HEK293 (cell line): ENCODE data around the gene OR3A1.

Experiments
- CTCF ChIA-PET: fragments of 350-600 bp; formaldehyde crosslinking; extraction: SDS; loops from one replicate; lab custom pipeline; 2021; ENCODE audit warnings: antibody characterized with exemption; lab: Yijun Ruan, JAX
- POLR2A ChIA-PET: fragments of 300-600 bp; formaldehyde crosslinking; extraction: SDS; loops from one replicate; lab custom pipeline; 2020; ENCODE audit warnings: antibody characterized with exemption, inconsistent platforms; lab: Yijun Ruan, JAX
- H3K27ac ChIP-seq: fragments of 200-500 bp; sonication (Bioruptor generic); 2 replicates; pipeline ENCODE4 v1.5.1; 2014; ENCODE audit warnings: low read depth, low read length, control low read depth, inconsistent platforms; ENCODE audit errors: extremely low read depth
- H3K36me3 ChIP-seq, 2 experiments: fragments of 200-500 bp in 1 of 2; sonication (Bioruptor generic) in 1 of 2; 1 replicate in 1 of 2; 2 replicates in 1 of 2; pipeline ENCODE4 v1.5.1; 2014 to 2017; ENCODE audit warnings: inconsistent platforms in 2 of 2, low read length in 2 of 2; ENCODE audit not compliant: control insufficient read depth in 2 of 2, insufficient read depth in 1 of 2
- H3K4me1 ChIP-seq: fragments of 200-500 bp; sonication (Bioruptor generic); 2 replicates; pipeline ENCODE4 v1.5.1; 2014; ENCODE audit warnings: mild to moderate bottlenecking, low read length, inconsistent platforms; ENCODE audit not compliant: control insufficient read depth, insufficient read depth
- H3K4me3 ChIP-seq: 2 replicates; pipeline ENCODE4 v1.5.1; 2011; ENCODE audit warnings: low read depth, mild to moderate bottlenecking, control low read depth, low read length, moderate library complexity
- H3K9me3 ChIP-seq: fragments of 200-500 bp; sonication (Bioruptor generic); 2 replicates; pipeline ENCODE4 v1.5.1; 2014; ENCODE audit warnings: low read depth, low read length, inconsistent platforms; ENCODE audit not compliant: control insufficient read depth, insufficient read depth
- GFI1B ChIP-seq: fragments of 450-650 bp; formaldehyde crosslinking; IDR thresholded peaks from 2 replicates; pipeline ENCODE4 v1.5.1; 2016; ENCODE audit warnings: missing biosample characterization, missing genetic modification characterization
- GLIS2 ChIP-seq: fragments of 450-650 bp; formaldehyde crosslinking; IDR thresholded peaks from 2 replicates; pipeline ENCODE4 v1.5.1; 2016; ENCODE audit warnings: missing biosample characterization, missing genetic modification characterization
- HIC1 ChIP-seq: fragments of 450-650 bp; formaldehyde crosslinking; IDR thresholded peaks from 2 replicates; pipeline ENCODE4 v1.5.1; 2016; ENCODE audit warnings: missing biosample characterization, missing genetic modification characterization
- YY2 ChIP-seq: fragments of 450-650 bp; formaldehyde crosslinking; IDR thresholded peaks from 2 replicates; pipeline ENCODE4 v1.5.1; 2016; ENCODE audit warnings: missing biosample characterization, missing genetic modification characterization
- ZBTB17 ChIP-seq: fragments of 450-650 bp; formaldehyde crosslinking; IDR thresholded peaks from 2 replicates; pipeline ENCODE4 v1.5.1; 2016; ENCODE audit warnings: missing biosample characterization, missing genetic modification characterization
- ZBTB44 ChIP-seq: fragments of 450-650 bp; IDR thresholded peaks from 2 replicates; pipeline ENCODE4 v1.5.1; 2018; ENCODE audit warnings: missing biosample characterization, mild to moderate bottlenecking, missing genetic modification characterization
- ZBTB49 ChIP-seq: fragments of 450-650 bp; formaldehyde crosslinking; IDR thresholded peaks from 2 replicates; pipeline ENCODE4 v1.5.1; 2016; ENCODE audit warnings: missing biosample characterization, missing genetic modification characterization, low read depth
- ZNF138 ChIP-seq: fragments of 450-650 bp; formaldehyde crosslinking; IDR thresholded peaks from 2 replicates; pipeline ENCODE4 v1.5.1; 2016; ENCODE audit warnings: missing biosample characterization, missing genetic modification characterization, borderline replicate concordance
- ZNF146 ChIP-seq: fragments of 450-650 bp; formaldehyde crosslinking; IDR thresholded peaks from 2 replicates; pipeline ENCODE4 v1.5.1; 2016; ENCODE audit warnings: missing biosample characterization, missing genetic modification characterization
- ZNF280C ChIP-seq: fragments of 450-650 bp; formaldehyde crosslinking; IDR thresholded peaks from 2 replicates; pipeline ENCODE4 v1.5.1; 2016; ENCODE audit warnings: missing biosample characterization, missing genetic modification characterization
- ZNF292 ChIP-seq: fragments of 450-650 bp; formaldehyde crosslinking; IDR thresholded peaks from 2 replicates; pipeline ENCODE4 v1.5.1; 2016; ENCODE audit warnings: low read depth, missing biosample characterization, missing genetic modification characterization, borderline replicate concordance
- ZNF398 ChIP-seq: fragments of 450-650 bp; formaldehyde crosslinking; IDR thresholded peaks from 2 replicates; pipeline ENCODE4 v1.5.1; 2017; ENCODE audit warnings: missing biosample characterization, missing genetic modification characterization
- ZNF404 ChIP-seq: fragments of 450-650 bp; formaldehyde crosslinking; IDR thresholded peaks from 2 replicates; pipeline ENCODE4 v1.5.1; 2017; ENCODE audit warnings: missing biosample characterization, missing genetic modification characterization
- ZNF449 ChIP-seq: fragments of 450-650 bp; formaldehyde crosslinking; IDR thresholded peaks from 2 replicates; pipeline ENCODE4 v1.5.1; 2017; ENCODE audit warnings: missing biosample characterization, mild to moderate bottlenecking, missing genetic modification characterization, moderate library complexity
- ZNF488 ChIP-seq: fragments of 450-650 bp; formaldehyde crosslinking; IDR thresholded peaks from 2 replicates; pipeline ENCODE4 v1.5.1; 2016; ENCODE audit warnings: missing biosample characterization, missing genetic modification characterization
- ZNF530 ChIP-seq: fragments of 450-650 bp; formaldehyde crosslinking; IDR thresholded peaks from 2 replicates; pipeline ENCODE4 v1.5.1; 2016; ENCODE audit warnings: low read depth, missing biosample characterization, missing genetic modification characterization
- ZNF585B ChIP-seq: fragments of 450-650 bp; formaldehyde crosslinking; IDR thresholded peaks from 2 replicates; pipeline ENCODE4 v1.5.1; 2016; ENCODE audit warnings: missing biosample characterization, missing genetic modification characterization
- ZNF596 ChIP-seq: fragments of 450-650 bp; IDR thresholded peaks from 2 replicates; pipeline ENCODE4 v1.5.0; 2018; ENCODE audit warnings: missing biosample characterization, mild to moderate bottlenecking, missing genetic modification characterization, moderate library complexity
- ZNF623 ChIP-seq: fragments of 450-650 bp; formaldehyde crosslinking; IDR thresholded peaks from 2 replicates; pipeline ENCODE4 v1.5.1; 2016; ENCODE audit warnings: missing biosample characterization, missing genetic modification characterization
- ZNF624 ChIP-seq: fragments of 450-650 bp; formaldehyde crosslinking; IDR thresholded peaks from 2 replicates; pipeline ENCODE4 v1.5.1; 2017; ENCODE audit warnings: missing biosample characterization, missing genetic modification characterization
- ZNF645 ChIP-seq: fragments of 450-650 bp; formaldehyde crosslinking; IDR thresholded peaks from 2 replicates; pipeline ENCODE4; 2016; ENCODE audit warnings: missing biosample characterization, missing genetic modification characterization
- ZNF664 ChIP-seq: fragments of 450-650 bp; formaldehyde crosslinking; IDR thresholded peaks from 2 replicates; pipeline ENCODE4 v1.5.1; 2016; ENCODE audit warnings: missing biosample characterization, missing genetic modification characterization
- ZNF776 ChIP-seq: fragments of 450-650 bp; formaldehyde crosslinking; IDR thresholded peaks from 2 replicates; pipeline ENCODE4 v1.5.0; 2017; ENCODE audit warnings: missing biosample characterization, missing genetic modification characterization, borderline replicate concordance

The OR3A1 gene

GRCh38 chr17:3335876-3336275 lies 37.7 kb upstream of the OR3A1 start (continued):
- no peak for TF ChIP-seq ZNF623 (tag by site-specific recombination)
- no peak for TF ChIP-seq ZNF292
- TF ChIP-seq ZNF398 (tag by site-specific recombination), result no peak
- no peak for TF ChIP-seq ZNF404
- TF ChIP-seq YY2 (tag by site-specific recombination), result no peak
- no peak for TF ChIP-seq ZNF624 (tag by site-specific recombination)
- no peak for TF ChIP-seq HIC1 (tag by site-specific recombination)
- TF ChIP-seq ZNF146 (tag by site-specific recombination), result no peak

- Histone ChIP-seq H3K36me3 (no peaks in the 10 kb centered on the region), H3K4me3 (no peak overlapping the region), H3K4me1 (no peaks in the 10 kb centered on the region), H3K9me3 (no peaks in the 10 kb centered on the region), H3K27ac (no peak overlapping the region)
- ChIA-PET POLR2A (no interaction called here), CTCF (no interaction called here)
- TF ChIP-seq GLIS2 (tag by site-specific recombination) (no peak), ZNF585B (tag by site-specific recombination) (no peak), ZNF645 (tag by site-specific recombination) (no peak), ZNF596 (tag by site-specific recombination) (no peak), ZNF664 (no peak), ZBTB44 (tag by site-specific recombination) (no peak), ZNF280C (tag by site-specific recombination) (no peak), ZBTB17 (no peak), ZNF404 (no peak), ZNF138 (tag by site-specific recombination) (no peak), ZNF292 (no peak), ZBTB49 (tag by site-specific recombination) (no peak), ZNF449 (no peak), ZNF776 (tag by site-specific recombination) (no peak), GFI1B (tag by site-specific recombination) (no peak), ZNF530 (tag by site-specific recombination) (no peak), ZNF488 (tag by site-specific recombination) (no peak)
These were observed 20.2 kb upstream of the OR3A1 start for GRCh38 chr17:3318336-3318735.
